ENCODE measurements around the gene ALDOA.

The ALDOA gene

GRCh38 chr16:30070490-30070889, 4.9 kb downstream of the ALDOA start:
- no peak for DNase-seq

GRCh38 chr16:30075503-30076275, 10.1 kb downstream of the ALDOA start, which contains the start of gene PPP4C:
Gene PPP4C (plus strand): TSS chr16:30075994. CDS start chr16:30076378, 384 bp downstream.
- peak; percentile 92 for DNase-seq

DNA sequence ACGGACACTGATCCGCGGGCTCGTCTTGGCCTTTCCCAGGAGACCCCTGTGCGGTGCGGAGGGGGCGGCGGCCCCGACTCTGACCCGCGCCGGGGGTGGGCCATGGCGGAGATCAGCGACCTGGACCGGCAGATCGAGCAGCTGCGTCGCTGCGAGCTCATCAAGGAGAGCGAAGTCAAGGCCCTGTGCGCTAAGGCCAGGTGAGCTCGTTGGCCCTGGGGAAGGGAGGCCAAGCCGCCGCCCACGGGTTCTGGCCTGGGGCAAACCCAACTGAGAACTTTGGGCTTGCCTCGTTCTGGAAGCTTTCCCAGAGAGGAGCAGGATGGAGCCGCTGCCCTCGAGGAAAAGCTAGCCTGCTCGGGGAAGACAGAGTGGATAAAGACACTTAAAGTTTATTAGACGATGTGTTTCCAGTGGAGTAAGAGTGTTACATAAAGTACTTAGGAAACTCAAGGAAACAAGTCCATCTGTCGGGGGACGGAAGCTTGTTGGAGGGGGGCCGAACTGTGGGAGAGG, 10.8 kb downstream of the ALDOA start:
- no peak for DNase-seq

- no peak for DNase-seq
Measured at GRCh38 chr16:30077656-30078055, 12.1 kb downstream of the ALDOA start.

DNA sequence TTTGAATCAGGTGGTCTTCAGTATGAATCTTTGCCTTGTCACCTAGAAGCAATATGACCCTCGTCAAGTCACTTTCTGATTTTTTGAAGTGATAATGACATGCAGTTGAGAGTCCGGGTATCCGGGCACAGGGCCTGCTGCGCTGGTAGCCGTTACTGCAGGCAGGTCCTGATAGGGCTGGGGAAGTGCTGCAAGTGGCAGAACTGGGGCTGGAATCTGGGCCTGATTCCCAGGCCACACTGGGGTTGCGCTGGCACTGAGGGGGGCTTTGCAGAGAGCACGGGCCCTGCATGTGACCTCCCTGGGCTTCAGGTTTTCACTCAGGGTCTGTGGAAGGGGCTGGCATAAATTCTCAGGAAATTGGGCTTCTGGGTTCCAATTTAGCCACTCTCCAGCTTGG, 13.2 kb downstream of the ALDOA start:
- no peak for DNase-seq

- DNase-seq = no peak
Measured at GRCh38 chr16:30079480-30079879, 13.9 kb downstream of the ALDOA start.

- no peak for DNase-seq
Measured at GRCh38 chr16:30082545-30083090, 17.1 kb downstream of the ALDOA start.

- no peak for DNase-seq
Measured at GRCh38 chr16:30083216-30084055, 17.9 kb downstream of the ALDOA start.

DNA sequence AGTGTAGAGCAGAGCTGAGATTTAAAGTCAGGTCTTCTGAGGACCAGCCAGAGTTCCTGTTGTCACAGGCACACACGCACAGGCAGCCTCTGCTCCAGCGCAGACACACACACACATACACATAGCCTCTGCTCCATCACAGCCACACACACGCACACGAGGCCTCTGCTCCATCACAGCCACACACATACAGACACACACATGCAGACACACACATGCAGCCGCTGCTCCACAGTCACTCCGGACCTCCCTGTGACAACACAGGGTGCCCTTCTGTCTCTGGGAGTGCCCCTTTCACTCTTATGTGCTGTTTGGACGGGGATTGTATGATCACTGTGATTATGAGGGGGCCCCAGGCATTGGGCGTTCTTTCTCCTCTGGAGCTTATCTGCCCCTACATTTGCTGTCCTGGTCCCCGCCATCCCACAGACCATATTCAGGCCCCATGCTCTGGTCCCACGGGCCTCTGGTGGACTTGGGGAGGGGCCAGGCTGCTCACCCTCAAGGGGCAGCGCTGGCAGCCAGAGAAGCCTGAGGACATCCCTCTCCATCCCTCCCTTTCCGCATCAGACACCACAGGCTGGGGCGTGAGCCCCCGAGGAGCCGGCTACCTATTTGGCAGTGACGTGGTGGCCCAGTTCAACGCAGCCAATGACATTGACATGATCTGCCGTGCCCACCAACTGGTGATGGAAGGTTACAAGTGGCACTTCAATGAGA, 18.7 kb downstream of the ALDOA start:
- DNase-seq = no peak

GRCh38 chr16:30084816-30085159, 19.2 kb downstream of the ALDOA start:
- no peak for DNase-seq

GRCh38 chr16:30085247-30085646, 19.7 kb downstream of the ALDOA start:
- DNase-seq = no peak

DNA sequence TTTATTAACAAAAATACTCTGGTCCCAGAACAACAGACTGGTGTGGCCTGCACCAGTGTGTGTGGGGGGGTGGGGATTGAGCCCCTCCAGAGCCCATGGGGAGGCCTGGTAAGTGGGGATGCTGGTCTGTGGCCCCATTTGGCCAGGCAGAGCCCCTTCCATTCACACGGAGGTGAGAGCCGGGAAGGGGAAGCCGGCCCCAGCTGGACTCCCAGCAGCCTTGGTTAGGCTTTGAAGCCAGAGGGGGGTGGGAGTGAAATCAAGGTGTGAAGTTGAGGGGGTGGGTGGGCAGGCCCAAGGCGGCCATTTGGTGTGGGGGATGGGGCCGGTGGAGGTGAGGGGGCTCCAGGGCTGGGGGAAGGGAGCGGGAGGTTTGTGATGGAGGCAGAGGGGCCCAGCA, 20.3 kb downstream of the ALDOA start:
- DNase-seq = no peak

DNA sequence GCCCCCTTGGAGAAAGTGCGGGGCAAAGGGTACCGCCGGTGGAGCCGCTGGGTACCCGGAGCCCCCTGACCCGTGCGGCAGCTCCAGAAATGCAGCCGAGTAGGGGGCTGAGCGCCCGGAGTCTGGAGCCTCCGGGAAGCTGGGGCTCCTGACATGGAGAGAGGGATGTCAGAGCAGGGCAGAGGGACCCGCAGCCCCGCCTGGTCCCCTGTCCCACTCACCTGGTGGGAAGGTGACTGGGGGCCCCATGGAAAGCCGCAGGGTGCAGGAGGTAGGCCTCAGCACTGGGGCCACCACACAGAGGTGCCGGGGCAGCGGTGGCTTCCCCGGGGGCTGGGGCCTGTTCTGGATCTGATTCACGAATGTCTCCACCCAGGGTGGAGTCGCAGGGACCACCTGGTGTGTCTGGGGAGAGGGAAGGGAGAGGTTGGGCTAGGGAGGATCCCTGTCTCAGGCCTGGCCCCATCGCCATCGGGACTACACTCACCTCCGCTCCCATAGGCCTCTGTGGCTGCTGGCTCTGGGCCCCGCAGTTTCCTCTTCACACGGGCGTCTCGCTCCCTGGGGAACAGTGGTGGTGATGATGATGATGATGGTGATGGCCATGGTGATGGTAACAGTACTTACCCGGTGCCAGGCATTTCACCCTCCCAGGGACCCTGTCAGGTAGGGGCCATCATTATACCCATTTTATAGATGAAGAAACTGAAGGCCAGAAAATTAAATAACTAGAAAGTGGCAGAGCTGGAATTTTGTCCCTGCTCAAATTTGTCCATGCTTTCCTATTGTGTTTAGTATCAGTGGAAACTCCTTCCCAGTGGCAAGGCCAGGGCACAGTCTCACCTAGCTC, 21.0 kb downstream of the ALDOA start:
- DNase-seq = no peak

DNA sequence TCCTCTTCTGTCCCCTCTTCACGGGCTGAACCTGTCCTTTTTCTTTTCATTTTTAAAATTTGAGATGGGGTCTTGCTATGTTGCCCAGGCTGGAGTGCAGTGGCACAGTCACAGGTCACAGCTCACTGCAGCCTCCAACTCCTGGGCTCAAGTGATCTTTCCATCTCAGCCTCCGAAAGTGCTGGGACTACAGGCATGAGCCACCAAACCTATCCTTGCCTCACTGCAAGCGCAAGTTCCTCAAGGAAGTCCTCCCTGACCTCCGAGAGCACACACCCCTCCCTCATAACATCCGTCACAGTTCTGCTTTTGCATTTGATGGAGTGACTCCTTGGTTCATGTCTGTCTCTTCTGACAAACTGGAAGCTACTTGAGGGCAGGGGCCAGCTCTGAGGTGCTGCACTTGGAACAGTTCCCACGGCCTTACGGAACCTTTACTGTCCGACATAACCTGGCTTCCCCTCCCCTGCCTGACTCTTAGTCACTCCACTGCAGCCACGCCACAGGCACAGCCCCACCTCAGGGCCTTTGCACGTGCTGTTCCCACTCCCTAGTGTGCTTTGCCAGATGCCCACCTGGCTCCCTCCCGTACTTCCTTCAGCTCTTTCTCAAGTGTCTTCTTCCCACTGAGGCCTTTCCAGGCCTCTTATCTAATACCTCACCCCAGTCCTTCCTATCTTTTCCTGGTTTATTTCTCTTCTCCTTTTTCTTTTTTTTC, 21.8 kb downstream of the ALDOA start:
- no peak for DNase-seq

DNA sequence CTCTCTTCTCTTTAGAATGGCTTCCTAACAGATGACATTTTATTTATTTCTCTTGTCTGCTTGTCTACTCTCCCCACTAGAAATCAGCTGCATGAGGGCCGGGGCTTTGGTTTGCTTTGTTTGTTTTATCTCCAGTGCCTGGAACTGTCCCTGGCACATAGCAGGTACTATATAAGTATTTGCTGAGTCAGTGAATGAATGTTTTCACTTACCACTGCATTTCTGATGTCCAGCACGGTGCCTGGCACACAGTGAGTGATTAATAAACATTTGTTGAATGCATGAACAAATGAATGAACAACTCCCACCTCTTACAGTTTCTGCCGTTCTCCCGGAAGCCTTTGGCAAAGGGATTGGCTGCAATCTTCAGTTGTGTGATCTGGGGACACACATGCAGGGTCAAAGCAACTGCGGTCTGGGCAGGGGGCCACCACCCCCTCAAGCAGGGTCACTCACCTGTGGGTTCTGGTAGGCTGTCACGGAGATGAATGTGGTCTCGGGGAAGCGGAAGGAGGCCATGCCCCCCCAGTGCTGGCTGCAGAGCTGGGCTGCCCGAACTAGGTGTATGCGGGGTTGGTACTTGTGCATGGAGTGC, 22.8 kb downstream of the ALDOA start:
- no peak for DNase-seq

- DNase-seq = no peak
Measured at GRCh38 chr16:30088832-30089624, 23.5 kb downstream of the ALDOA start.

DNA sequence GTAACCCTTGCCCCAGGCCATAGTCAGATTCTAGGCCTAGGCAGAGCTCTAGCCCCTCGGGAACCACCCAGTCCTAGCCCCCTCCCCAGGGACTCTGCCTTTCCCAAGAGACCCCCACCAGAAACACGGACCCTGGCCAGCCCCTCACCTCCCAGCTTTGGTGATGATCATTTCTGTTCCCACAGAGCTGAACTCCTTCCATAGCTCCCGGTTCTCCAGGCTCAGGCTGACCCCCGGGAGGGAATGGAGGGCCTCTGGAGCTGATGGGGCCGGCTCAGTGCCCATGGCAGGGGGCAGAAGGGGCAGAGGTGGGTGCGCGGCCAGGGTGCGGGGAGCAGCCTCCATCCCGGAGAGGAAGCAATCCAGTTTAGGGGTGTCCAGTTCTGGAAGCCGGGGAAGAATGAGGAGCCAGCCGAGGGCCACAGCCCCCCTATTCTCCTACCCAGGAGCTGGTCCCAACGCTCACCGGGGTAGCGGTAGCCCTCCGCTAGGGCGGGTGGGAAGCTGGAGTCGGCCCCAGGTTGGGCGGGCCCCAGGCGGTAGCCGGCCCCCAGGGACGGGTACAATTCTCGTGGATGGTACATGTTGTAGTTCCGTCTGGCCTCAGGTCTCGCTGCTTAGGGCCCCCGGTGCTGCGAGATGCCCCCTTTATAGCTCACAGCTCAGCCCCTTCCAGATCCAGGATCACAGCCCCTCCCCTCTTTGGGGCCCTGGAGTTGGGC, 25.2 kb downstream of the ALDOA start:
- DNase-seq = no peak

DNA sequence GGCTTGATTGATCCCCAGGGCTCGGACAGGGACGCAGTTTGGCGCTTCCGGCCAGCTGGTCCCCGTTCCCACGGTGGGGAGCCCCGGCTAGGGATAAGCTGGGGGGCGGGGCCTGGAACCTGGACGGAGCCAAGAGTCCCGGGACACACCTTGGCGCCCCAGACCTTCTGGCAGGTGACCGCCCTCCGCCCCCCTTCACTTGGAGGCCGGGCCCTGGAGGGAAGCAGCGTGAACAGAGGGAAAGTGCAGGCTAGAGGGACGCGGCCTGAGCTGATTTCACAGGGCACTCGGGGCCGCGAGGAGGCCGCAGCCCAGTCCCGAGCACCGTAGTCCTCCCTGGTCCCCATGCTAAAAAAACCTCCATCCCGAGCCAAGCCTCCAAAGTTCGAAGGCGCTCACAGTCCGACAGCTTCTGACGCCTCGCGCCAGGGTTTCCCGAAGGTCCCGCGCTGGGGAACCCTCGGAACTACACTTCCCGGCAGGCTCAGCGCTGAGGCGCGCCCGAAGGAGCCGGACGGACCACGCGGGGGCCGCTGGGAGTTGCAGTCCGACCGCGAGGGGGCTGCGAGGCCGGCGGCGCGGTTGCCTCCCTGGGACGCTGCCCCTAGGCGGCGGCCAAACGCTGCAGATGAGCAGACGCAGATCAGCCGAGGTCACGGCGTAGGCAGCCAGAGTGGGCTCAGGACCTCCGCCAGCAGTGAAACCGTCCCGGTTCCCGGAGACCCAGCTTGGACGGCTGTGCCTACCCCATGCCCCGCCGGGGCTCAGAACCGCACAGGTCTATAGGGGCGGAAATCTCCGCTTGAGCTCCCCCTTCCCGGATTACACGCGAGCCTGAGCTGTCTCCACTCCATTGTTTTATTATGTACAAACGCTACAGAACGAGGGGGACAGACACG, 26.2 kb downstream of the ALDOA start, which contains the start of gene TBX6:
TBX6 (minus strand) TSS at position 451 of the 899 bp plus-strand sequence. CDS start 731 bp downstream, outside the sequence.
- peak; percentile 94 for DNase-seq
